Kidney (tissue), 14 donors: ENCODE data around the gene SLC1A2. TPM values are rescaled to one million over a fixed set of nuclear protein-coding genes. Genes with fewer than 3 reads are reported as not detected.

ENCODE experiments used
- DNase-seq, 5 donors: peaks; one replicate each; pipeline ENCODE4 v3.0.0-alpha.2; 2013 to 2020
- FAIRE-seq: peaks from 2 replicates; lab custom pipeline; 2012; peaks lifted over from hg19 to GRCh38; lab: Jason Lieb, UNC
- H3K27ac ChIP-seq, 2 donors: one replicate each; pipeline ENCODE4 v1.7.0; 2013; ENCODE audit warnings: low read depth in 2 of 2, low read length in 2 of 2, inconsistent platforms in 1 of 2
- H3K27me3 ChIP-seq: one replicate; pipeline ENCODE4 v1.7.1; 2013; ENCODE audit warnings: low read length, inconsistent platforms; ENCODE audit not compliant: control insufficient read depth, insufficient read depth
- H3K36me3 ChIP-seq, 3 donors: one replicate each; pipeline versions ENCODE4 v1.7.0 to v1.7.1; 2013; ENCODE audit warnings: low read length in 3 of 3, control low read depth in 1 of 3, inconsistent platforms in 1 of 3; ENCODE audit not compliant: insufficient read depth in 3 of 3, control insufficient read depth in 2 of 3
- H3K4me1 ChIP-seq, 3 donors: one replicate each; pipeline versions ENCODE4 v1.7.0 to v1.7.1; 2013; ENCODE audit warnings: low read length in 3 of 3, inconsistent platforms in 1 of 3, low read depth in 1 of 3; ENCODE audit not compliant: control insufficient read depth in 2 of 3, insufficient read depth in 2 of 3
- H3K4me3 ChIP-seq, 3 donors: one replicate each; pipeline versions ENCODE4 v1.7.0 to v1.8.1; 2013; ENCODE audit warnings: low read length in 3 of 3, control low read depth in 1 of 3, inconsistent platforms in 1 of 3
- H3K9ac ChIP-seq, 3 donors: one replicate each; pipeline versions ENCODE4 v1.7.0 to v1.7.1; 2013; ENCODE audit warnings: low read length in 3 of 3, control low read depth in 1 of 3, inconsistent platforms in 1 of 3
- H3K9me3 ChIP-seq, 3 donors: one replicate each; pipeline versions ENCODE4 v1.7.0 to v1.7.1; 2013; ENCODE audit warnings: low read length in 3 of 3, control low read depth in 1 of 3, inconsistent platforms in 1 of 3; ENCODE audit not compliant: control insufficient read depth in 2 of 3, insufficient read depth in 1 of 3
- CTCF ChIP-seq: IDR thresholded peaks from 3 replicates; pipeline ENCODE4 v1.5.1; 2012; ENCODE audit warnings: mild to moderate bottlenecking, moderate library complexity, borderline replicate concordance; ENCODE audit not compliant: insufficient read depth; ENCODE audit errors: extremely low read depth
- intact Hi-C: fragments of 100-400 bp; cut with DNase I; formaldehyde crosslinking; loops from one replicate; pipeline ENCODE4 v1.11.1; 2022
- polyA plus RNA-seq: library from polyadenylated mRNA; stranded (reverse); fragments of 350-450 nt; fragmentation: Illumina TruSeq; extraction: RNeasy Lipid Tissue Mini Kit (QIAGEN cat#74804); gene quantifications from one replicate; pipeline ENCODE4 v1.2.3, GENCODE V29; 2014; ENCODE audit warnings: low read depth, low replicate concordance; ENCODE audit not compliant: insufficient read depth
- total RNA-seq: library from RNA; stranded (reverse); fragmentation: NEBNext Ultra II Directional; extraction: Animal tissue kit (Norgen Biotek cat#: 25700); gene quantifications from one replicate; pipeline ENCODE4 v1.2.1, GENCODE V29; 2021
- donor health status: control.
- donor health status: control.
- donor health status: control.
- donor health status: control.
- donor health status: control.
- donor health status: DM: yes; HTN: yes; CAD: no.
- donor health status: Normal renal cell carcinoma (clear cell type).

The SLC1A2 gene
- total and polyA plus RNA-seq, 2 donors from 2014 or later: 0.11 to 0.28 TPM

- DNase-seq (peak; percentile 84 to 92 (median 85)), FAIRE-seq (no peak)
- Histone ChIP-seq H3K4me1 (no peaks in the 10 kb centered on the region), H3K4me3 (peak overlapping the region in 2 of 3 donors; percentile 15 to 45), H3K9me3 (no peaks in the 10 kb centered on the region), H3K27ac (no peak overlapping the region), H3K27me3 (no peaks in the 10 kb centered on the region), H3K36me3 (no peaks in the 10 kb centered on the region), H3K9ac (no peak overlapping the region)
- peak; percentile 83 for TF ChIP-seq CTCF
- intact Hi-C loops: loop anchor here (10.0 kb wide), 1 partner anchor 467 kb away; no protein-coding TSS in a partner anchor
Measured at GRCh38 chr11:35391922-35392688, 27.3 kb downstream of the SLC1A2 start.

GRCh38 chr11:35390737-35391682 is 28.3 kb downstream of the SLC1A2 start:
- no peak overlapping the region for H3K27ac ChIP-seq
- no peaks in the 10 kb centered on the region for H3K27me3 ChIP-seq
- TF ChIP-seq CTCF: no peak
- no peaks in the 10 kb centered on the region for H3K36me3 ChIP-seq
- no peak overlapping the region for H3K9ac ChIP-seq
- FAIRE-seq (no peak), DNase-seq (no peak)
- H3K9me3 ChIP-seq: no peaks in the 10 kb centered on the region
- no peaks in the 10 kb centered on the region for H3K4me1 ChIP-seq
- intact Hi-C loops: loop anchor here (10.0 kb wide), 1 partner anchor 466 kb away; no protein-coding TSS in a partner anchor
- peak overlapping the region in 1 of 3 donors; percentile 15 for H3K4me3 ChIP-seq

- no peak for TF ChIP-seq CTCF
- FAIRE-seq: no peak
- H3K27ac ChIP-seq: no peak overlapping the region
Measured at GRCh38 chr11:35389897-35390465, 29.4 kb downstream of the SLC1A2 start.

More at GRCh38 chr11:35389897-35390465, 29.4 kb downstream of the SLC1A2 start:
- H3K9ac ChIP-seq: no peak overlapping the region
- H3K4me3 ChIP-seq: no peak overlapping the region
- H3K36me3 ChIP-seq: no peaks in the 10 kb centered on the region
- no peaks in the 10 kb centered on the region for H3K27me3 ChIP-seq
- intact Hi-C loops: loop anchor here (10.0 kb wide), 1 partner anchor 465 kb away; no protein-coding TSS in a partner anchor
- H3K4me1 ChIP-seq: no peaks in the 10 kb centered on the region
- H3K9me3 ChIP-seq: no peaks in the 10 kb centered on the region
- DNase-seq: no peak
